HG03439 (cell line): ENCODE measurements around the gene MCUR1.
"Not testable (repeated sequence)": the region's sequence is repeated elsewhere in the genome, so short reads cannot be mapped to it uniquely, and the experiment has no call there.

Experiments
- ATAC-seq: cut with Tn5 transposase; IDR thresholded peaks from one replicate; pipeline ENCODE4 v1.9.1; 2021; ENCODE audit warnings: mild to moderate bottlenecking, moderate library complexity; ENCODE audit not compliant: unreplicated experiment

MCUR1 gene

GRCh38 chr6:13814176-13814937, at the start of gene MCUR1:
TSS of gene MCUR1 (minus strand) at chr6:13814557. CDS start at chr6:13814429, 128 bp downstream.
- peak; percentile 80 for ATAC-seq

- no peak for ATAC-seq
These were observed 49.4 kb upstream of the MCUR1 start for GRCh38 chr6:13863699-13864155.

GRCh38 chr6:13860556-13861185, 46.3 kb upstream of the MCUR1 start:
- ATAC-seq = not testable (repeated sequence)

- ATAC-seq = no peak
These were observed 45.7 kb upstream of the MCUR1 start for GRCh38 chr6:13859871-13860555.

- ATAC-seq = no peak
These were observed 40.4 kb upstream of the MCUR1 start for GRCh38 chr6:13854716-13855250.

GRCh38 chr6:13853871-13854270, 39.5 kb upstream of the MCUR1 start:
- ATAC-seq = no peak

GRCh38 chr6:13851803-13852202, 37.4 kb upstream of the MCUR1 start:
- ATAC-seq = no peak

- no peak for ATAC-seq
These were observed 37.0 kb upstream of the MCUR1 start for GRCh38 chr6:13851330-13851729.

GRCh38 chr6:13850690-13851089, 36.3 kb upstream of the MCUR1 start:
- not testable (repeated sequence) for ATAC-seq

GRCh38 chr6:13848522-13849150, 34.3 kb upstream of the MCUR1 start:
- no peak for ATAC-seq

GRCh38 chr6:13847326-13848050, 33.1 kb upstream of the MCUR1 start:
- ATAC-seq = no peak

GRCh38 chr6:13846841-13847240, 32.5 kb upstream of the MCUR1 start:
- ATAC-seq = no peak

- no peak for ATAC-seq
These were observed 27.6 kb upstream of the MCUR1 start for GRCh38 chr6:13841936-13842335.

- no peak for ATAC-seq
These were observed 24.3 kb upstream of the MCUR1 start for GRCh38 chr6:13838616-13839015.

- ATAC-seq = no peak
These were observed 21.8 kb upstream of the MCUR1 start for GRCh38 chr6:13836170-13836569.

GRCh38 chr6:13834790-13835189, 20.4 kb upstream of the MCUR1 start:
- no peak for ATAC-seq

- ATAC-seq = not testable (repeated sequence)
These were observed 19.7 kb upstream of the MCUR1 start for GRCh38 chr6:13834018-13834417.

- no peak for ATAC-seq
These were observed 18.4 kb upstream of the MCUR1 start for GRCh38 chr6:13832778-13833177.

GRCh38 chr6:13831615-13832014, 17.3 kb upstream of the MCUR1 start:
- ATAC-seq = no peak

- no peak for ATAC-seq
These were observed 16.4 kb upstream of the MCUR1 start for GRCh38 chr6:13830803-13831202.
